ACHN (cell line): ENCODE measurements around the gene SORCS3.

Experiments
- DNase-seq: peaks from one replicate; pipeline ENCODE4 v3.0.0-alpha.2; 2015
- in situ Hi-C: cut with HindIII; loops from 2 replicates; pipeline ENCODE4 v1.10.0; 2017; ENCODE audit warnings: low sequenced_read_pairs, low pct_ligation_motif_present, low pct_unique_long_range_greater_than_20kb

SORCS3 gene

GRCh38 chr10:105239311-105240219 is 598.5 kb downstream of the SORCS3 start:
- in situ Hi-C loops, result no loop called here
- no peak for DNase-seq

- in situ Hi-C loops, result no loop called here
- no peak for DNase-seq
Observed at GRCh38 chr10:105241254-105241653, 600.2 kb downstream of the SORCS3 start.

- DNase-seq, result no peak
- in situ Hi-C loops, result no loop called here
Observed at GRCh38 chr10:105243381-105243780, 602.3 kb downstream of the SORCS3 start.

GRCh38 chr10:105243825-105244224 is 602.7 kb downstream of the SORCS3 start:
- in situ Hi-C loops, result no loop called here
- no peak for DNase-seq

GRCh38 chr10:105247831-105248499 is 606.9 kb downstream of the SORCS3 start:
- DNase-seq, result no peak
- in situ Hi-C loops, result no loop called here

GRCh38 chr10:105252911-105253310 is 611.8 kb downstream of the SORCS3 start:
- DNase-seq, result no peak
- in situ Hi-C loops, result no loop called here

- in situ Hi-C loops, result no loop called here
- no peak for DNase-seq
Observed at GRCh38 chr10:105253515-105254212, 612.6 kb downstream of the SORCS3 start.

GRCh38 chr10:105258036-105258673 is 617.1 kb downstream of the SORCS3 start:
- DNase-seq, result no peak
- in situ Hi-C loops, result no loop called here

GRCh38 chr10:105258674-105259065 is 617.6 kb downstream of the SORCS3 start:
- no peak for DNase-seq
- in situ Hi-C loops, result no loop called here

- no peak for DNase-seq
- in situ Hi-C loops, result no loop called here
Observed at GRCh38 chr10:105259201-105259600, 618.1 kb downstream of the SORCS3 start.

GRCh38 chr10:105262666-105263065 is 621.6 kb downstream of the SORCS3 start:
- no peak for DNase-seq
- in situ Hi-C loops, result no loop called here

GRCh38 chr10:105266966-105267539 is 626.0 kb downstream of the SORCS3 start:
- in situ Hi-C loops, result no loop called here
- no peak for DNase-seq

GRCh38 chr10:105268961-105269360 is 627.9 kb downstream of the SORCS3 start:
- in situ Hi-C loops, result no loop called here
- DNase-seq, result no peak

- in situ Hi-C loops, result no loop called here
Observed at GRCh38 chr10:105269689-105270088, 628.6 kb downstream of the SORCS3 start.

GRCh38 chr10:105274556-105275070 is 633.5 kb downstream of the SORCS3 start:
- DNase-seq, result no peak
- in situ Hi-C loops, result no loop called here

More at GRCh38 chr10:105269689-105270088, 628.6 kb downstream of the SORCS3 start:
- no peak for DNase-seq

GRCh38 chr10:105278439-105278838 is 637.3 kb downstream of the SORCS3 start:
- in situ Hi-C loops, result no loop called here
- no peak for DNase-seq

GRCh38 chr10:105279101-105279500 is 638.0 kb downstream of the SORCS3 start:
- no peak for DNase-seq
- in situ Hi-C loops, result no loop called here

GRCh38 chr10:105280895-105281294 is 639.8 kb downstream of the SORCS3 start:
- no peak for DNase-seq
- in situ Hi-C loops, result no loop called here
